Kidney (tissue), 22 donors: ENCODE results near the gene GPX3. TPM values are rescaled to one million over a fixed set of nuclear protein-coding genes. Genes with fewer than 3 reads are reported as not detected.

Experiments used
- DNase-seq, 5 donors: peaks; one replicate each; pipeline ENCODE4 v3.0.0-alpha.2; 2013 to 2020
- FAIRE-seq: peaks from 2 replicates; lab custom pipeline; 2012; peaks lifted over from hg19 to GRCh38; lab: Jason Lieb, UNC
- H3K27ac ChIP-seq, 2 donors: one replicate each; pipeline ENCODE4 v1.7.0; 2013; ENCODE audit warnings: low read depth in 2 of 2, low read length in 2 of 2, inconsistent platforms in 1 of 2
- H3K27me3 ChIP-seq: one replicate; pipeline ENCODE4 v1.7.1; 2013; ENCODE audit warnings: low read length, inconsistent platforms; ENCODE audit not compliant: control insufficient read depth, insufficient read depth
- H3K36me3 ChIP-seq, 3 donors: one replicate each; pipeline versions ENCODE4 v1.7.0 to v1.7.1; 2013; ENCODE audit warnings: low read length in 3 of 3, control low read depth in 1 of 3, inconsistent platforms in 1 of 3; ENCODE audit not compliant: insufficient read depth in 3 of 3, control insufficient read depth in 2 of 3
- H3K4me1 ChIP-seq, 3 donors: one replicate each; pipeline versions ENCODE4 v1.7.0 to v1.7.1; 2013; ENCODE audit warnings: low read length in 3 of 3, inconsistent platforms in 1 of 3, low read depth in 1 of 3; ENCODE audit not compliant: control insufficient read depth in 2 of 3, insufficient read depth in 2 of 3
- H3K4me3 ChIP-seq, 3 donors: one replicate each; pipeline versions ENCODE4 v1.7.0 to v1.8.1; 2013; ENCODE audit warnings: low read length in 3 of 3, control low read depth in 1 of 3, inconsistent platforms in 1 of 3
- H3K9ac ChIP-seq, 3 donors: one replicate each; pipeline versions ENCODE4 v1.7.0 to v1.7.1; 2013; ENCODE audit warnings: low read length in 3 of 3, control low read depth in 1 of 3, inconsistent platforms in 1 of 3
- H3K9me3 ChIP-seq, 3 donors: one replicate each; pipeline versions ENCODE4 v1.7.0 to v1.7.1; 2013; ENCODE audit warnings: low read length in 3 of 3, control low read depth in 1 of 3, inconsistent platforms in 1 of 3; ENCODE audit not compliant: control insufficient read depth in 2 of 3, insufficient read depth in 1 of 3
- intact Hi-C: fragments of 100-400 bp; cut with DNase I; formaldehyde crosslinking; loops from one replicate; pipeline ENCODE4 v1.11.1; 2022
- long read RNA-seq, 10 donors: library from polyadenylated mRNA in 1 of 10; unstranded in 1 of 10; transcript quantifications; one replicate each; pipeline ENCODE4 v2.0.0 and lab custom pipeline, GENCODE V29; 2021 to 2026
- polyA plus RNA-seq: library from polyadenylated mRNA; stranded (reverse); fragments of 350-450 nt; fragmentation: Illumina TruSeq; extraction: RNeasy Lipid Tissue Mini Kit (QIAGEN cat#74804); gene quantifications from one replicate; pipeline ENCODE4 v1.2.3, GENCODE V29; 2014; ENCODE audit warnings: low read depth, low replicate concordance; ENCODE audit not compliant: insufficient read depth
- total RNA-seq: library from RNA; stranded (reverse); fragmentation: NEBNext Ultra II Directional; extraction: Animal tissue kit (Norgen Biotek cat#: 25700); gene quantifications from one replicate; pipeline ENCODE4 v1.2.1, GENCODE V29; 2021
- TF ChIP-seq, protein P1 (sequence below): IDR thresholded peaks from 3 replicates; pipeline ENCODE4 v1.5.1; 2012; ENCODE audit warnings: mild to moderate bottlenecking, moderate library complexity, borderline replicate concordance; ENCODE audit not compliant: insufficient read depth; ENCODE audit errors: extremely low read depth
- donor health status: control.
- donor health status: control.
- donor health status: control.
- donor health status: control.
- donor health status: control.
- donor health status: DM: yes; HTN: yes; CAD: no.
- donor health status: Normal renal cell carcinoma (clear cell type).

GPX3 gene
- total RNA-seq (1,327 TPM), polyA plus RNA-seq (27,893 TPM)
- long read RNA-seq, donor 1, transcript GPX3-201 (5 exons, 1,636 nt) = major isoform, 175 of 303 reads
- long read RNA-seq, donor 1, partial matches to known transcripts = 115 of 303 reads
- long read RNA-seq, donor 1, other reads (novel, unspliced or antisense) = 11 of 303 reads
- long read RNA-seq, donor 2, transcript GPX3-201 (5 exons, 1,636 nt) = major isoform, 552 of 637 reads
- long read RNA-seq, donor 2, partial matches to known transcripts = 54 of 637 reads
- long read RNA-seq, donor 2, other reads (novel, unspliced or antisense) = 23 of 637 reads
- long read RNA-seq, donor 3, transcript GPX3-211 (1 exons, 434 nt) = minor isoform, 6 of 1,224 reads
- long read RNA-seq, donor 3, transcript GPX3-201 (5 exons, 1,636 nt) = major isoform, 1,017 of 1,224 reads
- long read RNA-seq, donor 3, partial matches to known transcripts = 140 of 1,224 reads
- long read RNA-seq, donor 3, other reads (novel, unspliced or antisense) = 55 of 1,224 reads
- long read RNA-seq, donor 4, transcript GPX3-211 (1 exons, 434 nt) = minor isoform, 5 of 729 reads
- long read RNA-seq, donor 4, transcript GPX3-201 (5 exons, 1,636 nt) = major isoform, 680 of 729 reads
- long read RNA-seq, donor 4, partial matches to known transcripts = 29 of 729 reads
- long read RNA-seq, donor 4, other reads (novel, unspliced or antisense) = 15 of 729 reads
- long read RNA-seq, donor 5, transcript GPX3-201 (5 exons, 1,636 nt) = major isoform, 25 of 62 reads
- long read RNA-seq, donor 5, partial matches to known transcripts = 36 of 62 reads
- long read RNA-seq, donor 5, other reads (novel, unspliced or antisense) = 0 of 62 reads
- long read RNA-seq, donor 6, transcript GPX3-201 (5 exons, 1,636 nt) = major isoform, 271 of 596 reads
- long read RNA-seq, donor 6, partial matches to known transcripts = 317 of 596 reads
- long read RNA-seq, donor 6, other reads (novel, unspliced or antisense) = 6 of 596 reads
- long read RNA-seq, donor 7, transcript GPX3-209 (6 exons, 1,478 nt) = minor isoform, 33 of 1,558 reads
- long read RNA-seq, donor 7, transcript GPX3-201 (5 exons, 1,636 nt) = major isoform, 1,301 of 1,558 reads
- long read RNA-seq, donor 7, partial matches to known transcripts = 122 of 1,558 reads
- long read RNA-seq, donor 7, other reads (novel, unspliced or antisense) = 98 of 1,558 reads
- long read RNA-seq, donor 8, transcript GPX3-201 (5 exons, 1,636 nt) = major isoform, 146 of 294 reads
- long read RNA-seq, donor 8, partial matches to known transcripts = 147 of 294 reads
- long read RNA-seq, donor 8, other reads (novel, unspliced or antisense) = 0 of 294 reads
- long read RNA-seq, donor 9, transcript GPX3-201 (5 exons, 1,636 nt) = major isoform, 163 of 211 reads
- long read RNA-seq, donor 9, partial matches to known transcripts = 43 of 211 reads
- long read RNA-seq, donor 9, other reads (novel, unspliced or antisense) = 5 of 211 reads
- long read RNA-seq, donor 10, transcript GPX3-201 (5 exons, 1,636 nt) = major isoform, 343 of 431 reads
- long read RNA-seq, donor 10, partial matches to known transcripts = 56 of 431 reads
- long read RNA-seq, donor 10, other reads (novel, unspliced or antisense) = 25 of 431 reads

GRCh38 chr5:151020304-151021110 is at the start of gene GPX3:
Gene GPX3, plus strand, starts transcription at chr5:151020591. Its CDS starts 64 bp downstream, at chr5:151020655.
- peak; percentile 88 to 97 (median 90) for DNase-seq
- Histone ChIP-seq H3K9ac (peak within 1 kb of the TSS; percentile 20 to 96 (median 94)), H3K27me3 (no peaks in the 10 kb centered on the region), H3K9me3 (no peaks in the 10 kb centered on the region), H3K4me3 (peak within 1 kb of the TSS; percentile 56 to 94 (median 92)), H3K4me1 (peaks cover 0 to 53% (median 24%) of the 10 kb centered on the region in 3 donors), H3K36me3 (peaks cover 0 to 40% (median 36%) of the 10 kb centered on the region in 3 donors), H3K27ac (peak within 1 kb of the TSS; percentile 96 to 98)
- TF ChIP-seq, protein P1, sequence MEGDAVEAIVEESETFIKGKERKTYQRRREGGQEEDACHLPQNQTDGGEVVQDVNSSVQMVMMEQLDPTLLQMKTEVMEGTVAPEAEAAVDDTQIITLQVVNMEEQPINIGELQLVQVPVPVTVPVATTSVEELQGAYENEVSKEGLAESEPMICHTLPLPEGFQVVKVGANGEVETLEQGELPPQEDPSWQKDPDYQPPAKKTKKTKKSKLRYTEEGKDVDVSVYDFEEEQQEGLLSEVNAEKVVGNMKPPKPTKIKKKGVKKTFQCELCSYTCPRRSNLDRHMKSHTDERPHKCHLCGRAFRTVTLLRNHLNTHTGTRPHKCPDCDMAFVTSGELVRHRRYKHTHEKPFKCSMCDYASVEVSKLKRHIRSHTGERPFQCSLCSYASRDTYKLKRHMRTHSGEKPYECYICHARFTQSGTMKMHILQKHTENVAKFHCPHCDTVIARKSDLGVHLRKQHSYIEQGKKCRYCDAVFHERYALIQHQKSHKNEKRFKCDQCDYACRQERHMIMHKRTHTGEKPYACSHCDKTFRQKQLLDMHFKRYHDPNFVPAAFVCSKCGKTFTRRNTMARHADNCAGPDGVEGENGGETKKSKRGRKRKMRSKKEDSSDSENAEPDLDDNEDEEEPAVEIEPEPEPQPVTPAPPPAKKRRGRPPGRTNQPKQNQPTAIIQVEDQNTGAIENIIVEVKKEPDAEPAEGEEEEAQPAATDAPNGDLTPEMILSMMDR = no peak
- intact Hi-C loops = no loop called here
- peak; percentile 88 for FAIRE-seq

- no peak overlapping the region for H3K27ac ChIP-seq
- H3K9ac ChIP-seq = no peak overlapping the region
- H3K4me1 ChIP-seq = no peaks in the 10 kb centered on the region
- TF ChIP-seq, protein P1 = no peak
- no peak overlapping the region for H3K4me3 ChIP-seq
- no peaks in the 10 kb centered on the region for H3K36me3 ChIP-seq
- DNase-seq (no peak), FAIRE-seq (no peak)
- intact Hi-C loops = no loop called here
- H3K9me3 ChIP-seq = peaks cover 0 to 36% (median 0%) of the 10 kb centered on the region in 3 donors
- no peaks in the 10 kb centered on the region for H3K27me3 ChIP-seq
Observed at GRCh38 chr5:150978590-150978989, 41.8 kb upstream of the GPX3 start.
